ENCODE results near the gene KCNB1.

Gene KCNB1

DNA sequence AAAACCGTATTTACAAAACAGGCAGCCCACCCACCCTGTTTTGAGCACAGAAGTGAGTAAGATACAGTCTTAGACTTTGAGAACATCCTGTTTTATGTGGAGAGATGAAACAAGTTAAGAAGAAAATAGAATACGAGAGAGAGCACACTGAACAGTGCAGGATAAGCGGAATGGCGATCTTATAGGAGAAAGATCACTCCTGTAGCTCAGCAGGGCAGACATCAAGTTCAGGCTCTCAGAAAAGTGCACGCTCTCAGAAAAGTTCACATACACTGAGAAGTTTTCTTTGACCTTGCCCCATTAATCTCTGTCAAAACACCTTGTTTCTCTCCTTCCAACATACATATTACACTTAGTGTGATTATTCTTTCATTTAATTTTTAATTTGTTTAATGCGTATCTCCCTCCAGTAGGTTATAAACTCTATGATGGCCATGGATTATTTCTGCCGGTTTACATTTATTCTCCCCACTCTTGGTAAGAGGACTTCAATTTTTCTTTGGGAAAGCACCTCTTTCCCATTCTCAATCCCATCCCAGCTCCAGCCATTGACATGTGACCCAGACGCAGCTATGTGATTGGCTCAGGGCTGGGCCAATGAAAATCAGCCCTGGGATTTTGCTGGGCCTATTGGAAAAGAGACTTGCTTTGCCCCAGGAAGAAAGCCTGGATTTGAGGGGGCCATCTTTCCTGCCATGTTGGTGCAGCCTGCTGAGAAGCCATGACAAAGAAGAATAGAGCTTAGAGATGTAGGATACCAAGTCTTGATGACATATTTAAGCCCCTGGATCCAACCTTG, 16.2 kb downstream of the KCNB1 start:
- DNase-seq, result no peak

DNA sequence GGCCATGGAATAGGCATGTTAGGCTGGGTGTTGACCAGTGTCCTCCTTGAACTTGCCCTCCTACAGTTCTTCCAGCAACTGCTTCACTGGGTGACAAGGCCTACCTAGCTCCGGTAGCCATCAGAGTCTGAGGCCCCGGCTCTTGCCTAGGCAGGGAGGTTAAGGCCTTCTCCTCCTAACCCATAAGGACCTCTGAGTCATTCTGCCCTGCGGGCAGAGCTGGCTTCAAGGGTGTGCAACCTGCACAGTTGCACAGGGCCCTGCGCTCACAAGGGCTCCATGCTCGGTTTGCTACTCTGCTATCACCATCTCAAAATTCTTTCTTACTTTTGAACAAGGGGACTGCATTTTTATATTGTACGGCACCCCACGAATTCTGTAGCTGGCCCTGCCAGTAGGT, 17.9 kb downstream of the KCNB1 start:
- no peak for DNase-seq

DNA sequence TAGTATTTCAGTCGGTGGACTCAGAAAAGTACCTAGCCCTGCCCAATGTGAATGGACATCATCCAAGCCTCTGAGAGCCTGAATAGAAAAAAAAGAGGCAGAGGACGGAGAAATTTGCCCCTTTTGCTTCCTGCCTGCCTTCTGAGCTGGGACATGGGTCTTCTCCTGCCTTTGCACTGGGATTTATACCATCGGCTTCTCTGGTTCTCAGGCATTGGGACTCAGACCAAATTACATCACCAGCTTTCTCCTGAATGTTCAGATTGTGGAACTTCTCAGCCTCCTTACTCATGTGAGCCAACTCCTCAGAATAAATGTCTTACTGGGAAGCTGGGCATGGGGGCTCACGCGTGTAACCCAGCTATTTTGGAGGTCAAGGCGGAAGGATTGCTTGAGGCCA, 19.8 kb downstream of the KCNB1 start:
- DNase-seq, result no peak

DNA sequence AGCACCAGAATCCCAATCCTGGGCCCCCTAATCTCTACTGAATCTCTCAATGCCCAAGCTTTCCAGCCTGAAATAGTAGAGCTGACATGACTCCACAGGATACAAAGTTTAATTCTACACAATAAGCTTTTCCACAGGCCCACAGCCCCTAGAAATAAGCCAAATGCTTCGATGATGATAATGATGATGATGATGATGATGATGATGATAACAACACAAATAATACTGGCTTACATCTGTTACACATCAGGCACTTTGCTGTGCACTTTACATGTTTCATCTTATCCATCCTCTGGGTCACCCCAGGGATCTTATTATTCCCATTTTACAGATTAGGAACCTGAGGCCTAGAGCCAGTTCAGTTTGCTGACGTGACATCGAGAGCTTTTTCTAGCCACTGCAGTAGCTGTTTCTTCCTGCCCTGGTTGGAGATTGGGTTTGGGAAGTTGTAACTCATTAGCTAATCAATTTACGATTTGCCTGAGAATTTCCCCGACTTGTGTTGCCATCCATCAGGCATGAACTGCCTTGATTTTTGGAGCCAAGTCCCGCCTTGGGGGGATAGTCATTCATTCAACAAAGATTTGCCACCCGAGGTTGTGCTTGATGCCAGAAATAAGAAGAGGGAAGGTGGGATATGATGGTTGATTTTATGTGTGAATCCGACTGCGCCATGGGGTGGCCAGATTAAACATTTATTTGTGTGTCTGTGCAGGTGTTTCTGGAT, 20.4 kb downstream of the KCNB1 start:
- no peak for DNase-seq

GRCh38 chr20:49460916-49461315, 21.6 kb downstream of the KCNB1 start:
- no peak for DNase-seq

- DNase-seq, result no peak
These were observed 22.3 kb downstream of the KCNB1 start for GRCh38 chr20:49460131-49460530.

DNA sequence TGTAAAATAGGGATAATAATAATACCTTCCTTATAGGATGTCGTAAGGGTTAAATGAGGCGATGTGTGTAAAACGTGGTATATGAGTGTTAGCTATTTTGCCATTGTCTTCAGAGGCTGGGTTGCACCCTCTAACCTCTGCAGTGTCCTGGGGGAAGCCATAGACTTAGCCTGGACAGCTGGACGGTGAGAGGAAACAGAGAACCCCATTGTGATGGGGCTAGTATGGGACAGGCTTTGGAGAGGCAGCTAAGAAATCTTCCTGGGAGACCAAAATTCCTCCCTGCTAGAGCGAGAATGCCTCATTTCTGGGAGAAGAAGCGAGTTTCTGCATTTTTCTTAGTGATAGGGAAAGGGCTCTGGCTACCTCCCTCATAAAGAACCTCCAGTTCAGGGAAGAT, 22.8 kb downstream of the KCNB1 start:
- DNase-seq, result no peak

DNA sequence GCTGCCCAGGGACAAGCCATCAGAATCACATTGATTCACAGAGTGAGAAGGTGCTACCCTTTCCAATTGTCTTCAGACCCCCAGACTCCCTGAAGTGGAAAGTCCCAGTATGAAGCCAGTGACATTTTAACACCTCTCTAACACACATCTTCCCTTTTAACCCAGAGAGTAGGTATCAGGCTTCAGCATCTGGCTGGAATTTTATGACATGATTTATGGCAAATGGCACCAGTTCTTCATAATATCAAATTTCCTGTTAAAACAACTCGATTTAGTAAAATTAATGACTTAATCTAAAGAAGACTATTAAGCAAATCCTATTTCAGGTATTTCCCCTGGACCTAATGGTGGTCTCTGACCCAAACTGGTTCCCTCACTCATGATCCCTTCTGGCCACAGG, 25.0 kb downstream of the KCNB1 start:
- DNase-seq, result no peak

DNA sequence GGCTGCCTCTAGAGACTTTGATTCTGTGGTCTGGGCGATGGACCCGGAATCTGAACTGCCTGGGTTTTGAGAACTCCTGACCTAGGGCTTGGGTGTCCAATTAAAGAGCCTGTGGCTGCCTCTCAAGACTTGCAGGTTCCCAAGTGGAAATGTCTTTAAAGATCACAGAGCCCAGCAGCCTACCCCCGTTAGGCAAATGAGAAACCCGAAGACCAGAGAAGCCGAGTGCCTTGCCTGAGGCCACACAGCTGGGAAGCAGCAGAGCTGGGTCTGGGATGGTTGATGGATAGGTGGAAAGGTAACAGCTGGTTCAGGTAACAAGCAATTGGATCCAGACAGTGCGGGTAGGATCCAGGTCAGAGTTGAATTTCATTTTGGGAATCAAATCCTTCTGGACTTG, 25.8 kb downstream of the KCNB1 start:
- no peak for DNase-seq

DNA sequence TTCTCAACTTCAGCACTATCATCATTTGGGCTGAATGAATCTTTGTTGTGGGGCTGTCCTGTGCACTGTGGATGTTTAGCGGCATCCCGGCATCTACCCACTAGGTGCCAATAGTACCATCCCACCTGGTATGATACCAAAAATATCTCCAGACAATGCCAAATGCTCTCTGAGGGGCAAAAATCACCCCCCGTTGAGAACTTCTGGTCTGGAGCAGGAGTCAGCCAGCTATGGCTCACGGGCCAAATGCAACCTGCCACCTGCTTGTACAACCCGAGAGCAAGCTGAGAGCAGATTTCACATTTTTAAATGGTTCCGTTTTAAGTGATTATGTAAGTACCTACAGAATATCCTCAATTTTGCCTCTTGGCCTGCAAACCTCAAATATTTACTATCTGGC, 26.8 kb downstream of the KCNB1 start:
- no peak for DNase-seq

DNA sequence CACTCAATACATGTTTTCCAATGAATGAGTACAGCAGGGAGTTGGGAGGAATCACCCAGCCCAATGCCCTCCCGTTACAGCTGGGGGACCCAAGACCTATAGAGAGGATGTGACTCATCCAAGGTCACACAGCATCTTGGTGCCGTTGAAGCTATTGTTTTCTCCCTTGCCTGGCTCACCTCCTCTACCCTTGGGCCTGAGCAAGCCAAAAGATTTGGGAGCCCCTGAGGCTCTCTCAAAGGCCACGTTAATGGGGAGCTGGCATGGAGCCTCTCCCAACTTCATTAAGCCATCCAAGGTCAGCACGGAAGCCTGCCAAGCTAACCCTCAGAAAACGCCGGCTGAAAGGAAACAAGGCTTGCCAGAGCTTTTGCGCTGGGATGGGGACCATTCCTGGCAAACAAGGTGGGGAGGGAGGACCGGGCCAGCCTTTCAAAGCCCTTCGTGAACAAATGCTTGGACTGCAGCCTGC, 30.4 kb downstream of the KCNB1 start:
- DNase-seq, result no peak

DNA sequence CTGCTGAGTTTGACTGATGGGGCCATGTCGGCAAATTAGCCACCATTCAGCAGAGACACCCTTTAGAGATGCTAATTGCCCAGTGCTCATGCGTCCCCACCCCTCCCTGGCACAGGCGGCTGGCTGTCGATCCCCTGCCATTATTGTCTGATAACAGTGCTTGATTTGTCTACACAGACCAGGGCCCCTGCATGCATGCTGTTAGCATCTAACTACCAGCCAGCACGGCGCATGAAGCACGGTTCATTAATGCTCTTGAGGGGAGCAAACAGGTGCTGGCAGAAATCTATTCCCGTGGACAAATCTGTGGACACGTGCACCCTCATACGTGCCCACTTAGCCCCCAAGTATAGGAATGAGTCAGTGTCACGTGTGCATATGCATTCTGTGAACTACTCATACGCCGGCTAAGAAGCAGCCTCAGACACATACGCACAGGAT, 32.2 kb downstream of the KCNB1 start:
- DNase-seq, result no peak

- no peak for DNase-seq
These were observed 33.6 kb downstream of the KCNB1 start for GRCh38 chr20:49448917-49449316.

DNA sequence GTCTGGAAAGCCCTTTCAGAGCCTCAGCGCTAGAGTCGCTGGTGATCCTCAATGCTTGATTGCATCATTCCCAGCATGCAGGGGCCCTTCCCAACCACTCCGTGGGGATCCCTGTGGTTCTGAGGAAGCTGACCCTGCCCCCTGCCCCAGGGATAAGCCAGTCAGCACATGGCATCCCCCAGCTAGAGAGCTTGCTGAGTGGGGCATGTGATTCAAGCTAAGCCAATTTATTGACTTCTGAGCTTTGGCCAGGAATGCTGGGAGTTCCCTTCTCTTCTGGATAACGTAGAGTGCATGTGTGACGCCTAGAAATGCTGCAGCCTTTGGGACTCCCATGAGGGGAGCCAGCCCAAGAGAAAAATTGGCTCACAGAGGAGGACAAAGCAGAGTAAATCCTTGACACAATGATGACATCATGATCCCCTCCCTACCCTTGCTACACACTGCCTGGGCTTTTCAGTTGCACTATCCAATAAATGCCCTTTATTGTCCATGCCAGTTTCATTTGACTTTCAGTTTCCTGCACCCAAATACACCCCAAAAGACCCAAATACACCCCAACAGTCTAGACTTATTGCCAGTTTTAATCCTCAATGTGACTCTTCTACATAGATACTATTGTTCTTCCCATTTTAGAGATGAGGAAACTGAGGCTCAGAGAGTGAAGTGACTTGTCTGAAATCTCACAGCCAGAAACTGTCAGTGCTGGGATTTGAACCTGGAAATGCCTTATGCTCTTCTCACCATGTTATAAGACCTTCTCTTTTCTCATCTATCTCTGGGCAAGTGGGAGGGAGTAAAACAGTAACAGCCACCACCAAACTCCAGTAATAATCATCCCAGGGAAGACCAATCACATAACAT, 34.3 kb downstream of the KCNB1 start:
- DNase-seq, result no peak

DNA sequence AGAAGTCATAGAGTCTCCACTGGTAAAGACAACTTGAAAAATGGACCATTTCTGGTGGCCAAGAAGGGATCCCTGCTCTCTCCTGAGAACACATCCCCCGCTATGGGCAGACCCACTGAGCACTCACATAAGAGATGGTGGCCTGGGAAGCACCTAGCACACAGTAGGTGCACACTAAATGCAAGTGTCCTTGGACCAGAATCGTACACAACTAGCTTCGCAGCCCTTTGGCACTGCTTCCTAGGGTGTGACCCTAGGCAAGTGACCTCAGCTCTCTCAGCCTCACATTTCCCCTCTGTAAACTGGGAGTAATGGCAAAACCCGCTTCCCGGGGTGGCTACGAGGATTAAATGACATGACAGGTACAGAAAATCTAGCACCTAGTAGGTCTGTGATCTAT, 35.1 kb downstream of the KCNB1 start:
- no peak for DNase-seq

GRCh38 chr20:49446808-49447207, 35.7 kb downstream of the KCNB1 start:
- peak; percentile 55 to 59 for DNase-seq

DNA sequence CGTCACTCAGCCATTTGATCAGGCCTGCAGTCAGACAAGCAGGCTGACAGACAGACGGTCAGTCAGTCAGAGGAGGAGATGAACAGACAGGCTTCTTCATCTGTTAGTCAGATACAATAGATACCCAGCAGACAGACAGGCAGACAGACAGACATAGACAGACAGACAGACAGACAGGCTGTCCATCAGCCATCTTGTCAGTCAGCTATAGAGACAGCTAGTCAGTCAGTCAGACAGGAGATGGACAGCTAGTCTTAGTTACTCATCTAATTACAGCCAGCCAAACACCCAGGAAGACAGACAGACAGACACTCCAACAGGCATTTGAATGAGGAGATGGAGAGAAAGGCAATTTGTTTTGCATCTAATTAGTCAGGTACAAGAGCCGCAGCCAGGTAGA, 36.4 kb downstream of the KCNB1 start:
- no peak for DNase-seq

DNA sequence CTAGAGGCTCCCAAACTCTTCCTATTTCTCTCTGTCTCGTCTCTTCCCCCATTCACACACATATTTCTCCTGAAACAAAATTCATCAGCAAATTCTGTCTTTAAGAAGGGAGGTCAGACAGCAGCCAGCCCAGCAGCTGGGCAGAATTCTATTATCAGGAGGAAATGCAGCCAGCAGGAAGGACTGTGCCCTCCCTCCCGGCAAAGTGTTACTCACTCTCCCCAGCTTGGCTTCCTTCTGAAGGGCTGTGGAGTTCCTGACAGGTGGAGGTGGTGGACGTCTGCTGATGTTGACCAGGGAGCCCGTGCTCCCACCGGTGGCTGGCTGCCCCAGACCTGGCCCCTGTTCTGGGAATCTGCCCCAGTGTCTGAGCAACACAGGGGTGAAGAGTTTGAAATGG, 37.3 kb downstream of the KCNB1 start:
- no peak for DNase-seq

GRCh38 chr20:49444553-49444990, 37.9 kb downstream of the KCNB1 start:
- no peak for DNase-seq

DNA sequence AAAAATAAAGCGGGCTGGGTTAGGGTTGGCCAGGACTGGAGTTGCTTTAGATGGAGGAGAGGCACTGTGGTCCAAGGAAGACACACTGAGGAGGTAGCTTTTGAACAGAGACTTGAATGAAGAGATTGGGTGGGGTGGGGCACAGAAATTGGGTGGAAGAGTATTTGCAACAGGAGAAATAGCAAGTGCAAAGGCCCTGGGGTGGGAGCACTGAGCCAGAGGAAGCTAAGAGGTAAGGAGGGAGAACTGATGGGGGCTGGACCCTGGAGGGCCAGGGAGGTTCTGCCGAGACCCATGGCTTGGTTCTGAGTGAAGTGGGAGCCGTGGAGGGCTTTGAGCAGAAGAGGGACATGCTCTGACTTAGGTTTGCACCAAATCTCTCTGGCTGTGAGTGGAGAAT, 45.4 kb downstream of the KCNB1 start:
- no peak for DNase-seq

- DNase-seq, result no peak
These were observed 46.8 kb downstream of the KCNB1 start for GRCh38 chr20:49435639-49436038.

DNA sequence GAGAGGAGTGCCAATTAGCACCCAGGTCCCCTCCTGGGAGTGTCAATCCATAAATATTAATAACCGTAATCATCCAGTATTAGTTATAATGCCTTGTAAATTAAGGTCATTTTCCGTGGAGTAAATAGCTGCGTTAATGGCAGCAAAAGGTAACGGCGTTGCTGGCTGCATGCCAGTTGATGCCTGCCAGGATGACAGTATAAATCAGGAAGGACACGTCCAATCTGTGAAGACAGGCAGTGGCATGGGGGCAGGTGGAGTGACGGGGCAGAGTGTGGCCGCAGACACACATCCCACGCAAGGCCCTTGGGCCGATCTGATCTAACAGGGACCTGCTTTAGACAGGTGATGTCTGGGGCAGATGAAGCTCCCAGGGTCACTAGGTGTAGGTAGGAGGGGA, 49.1 kb downstream of the KCNB1 start:
- no peak for DNase-seq

DNA sequence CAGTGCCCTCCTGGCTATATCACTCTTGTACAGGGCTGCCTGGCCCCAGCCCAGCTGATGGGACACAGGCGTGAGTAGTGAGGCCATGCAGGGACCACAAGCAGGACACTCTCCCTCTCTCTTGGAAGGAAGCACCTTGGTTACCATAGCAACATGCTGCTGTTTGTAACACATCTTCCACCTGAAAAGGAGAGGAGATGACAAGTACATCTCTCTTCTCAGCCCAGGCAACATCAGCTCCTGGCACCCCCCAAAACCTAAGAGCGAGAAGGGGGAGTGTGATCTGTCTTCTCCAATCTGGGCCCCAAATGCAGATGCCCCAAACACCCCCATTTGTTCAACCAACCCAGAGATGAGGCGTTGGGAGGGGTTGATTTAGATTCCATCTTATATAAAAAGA, 49.9 kb downstream of the KCNB1 start:
- no peak for DNase-seq
